Measurements from ENCODE around the gene FTCDNL1.

FTCDNL1 gene

DNA sequence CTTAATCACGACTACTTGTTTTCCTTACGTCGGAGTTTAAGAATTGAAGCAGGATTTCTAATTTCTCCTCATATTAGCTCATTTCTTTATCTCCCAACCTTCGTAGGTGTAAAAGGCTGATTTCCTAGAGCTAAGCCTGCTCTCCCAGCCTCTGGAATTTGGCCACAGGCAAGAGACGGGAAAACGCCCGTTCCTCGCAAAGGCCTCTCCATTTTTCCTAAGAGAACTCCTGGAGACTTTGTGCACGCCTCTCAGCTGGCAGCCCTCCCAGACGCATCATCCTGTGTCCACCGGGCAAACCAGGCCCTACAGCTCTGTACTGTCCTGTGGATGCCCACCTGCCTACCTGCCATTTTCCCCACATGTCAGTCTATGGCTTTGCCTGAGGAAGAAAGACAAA lies 106.3 kb downstream of the FTCDNL1 start:
- H3K4me3 ChIP-seq (ENCODE audit: low read length), result no peak overlapping the region
- TF ChIP-seq, protein P1, sequence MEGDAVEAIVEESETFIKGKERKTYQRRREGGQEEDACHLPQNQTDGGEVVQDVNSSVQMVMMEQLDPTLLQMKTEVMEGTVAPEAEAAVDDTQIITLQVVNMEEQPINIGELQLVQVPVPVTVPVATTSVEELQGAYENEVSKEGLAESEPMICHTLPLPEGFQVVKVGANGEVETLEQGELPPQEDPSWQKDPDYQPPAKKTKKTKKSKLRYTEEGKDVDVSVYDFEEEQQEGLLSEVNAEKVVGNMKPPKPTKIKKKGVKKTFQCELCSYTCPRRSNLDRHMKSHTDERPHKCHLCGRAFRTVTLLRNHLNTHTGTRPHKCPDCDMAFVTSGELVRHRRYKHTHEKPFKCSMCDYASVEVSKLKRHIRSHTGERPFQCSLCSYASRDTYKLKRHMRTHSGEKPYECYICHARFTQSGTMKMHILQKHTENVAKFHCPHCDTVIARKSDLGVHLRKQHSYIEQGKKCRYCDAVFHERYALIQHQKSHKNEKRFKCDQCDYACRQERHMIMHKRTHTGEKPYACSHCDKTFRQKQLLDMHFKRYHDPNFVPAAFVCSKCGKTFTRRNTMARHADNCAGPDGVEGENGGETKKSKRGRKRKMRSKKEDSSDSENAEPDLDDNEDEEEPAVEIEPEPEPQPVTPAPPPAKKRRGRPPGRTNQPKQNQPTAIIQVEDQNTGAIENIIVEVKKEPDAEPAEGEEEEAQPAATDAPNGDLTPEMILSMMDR (conservative IDR thresholded peaks at IDR 0.05; ENCODE audit: low read depth, low read length), result no peak
- DNase-seq (ENCODE audit: low read depth), result no peak

GRCh38 chr2:199744260-199744659 lies 106.7 kb downstream of the FTCDNL1 start:
- H3K4me3 ChIP-seq (ENCODE audit: low read length), result no peak overlapping the region

GRCh38 chr2:199743415-199744120 lies 107.4 kb downstream of the FTCDNL1 start:
- no peak for DNase-seq (ENCODE audit: low read depth)
- no peak overlapping the region for H3K4me3 ChIP-seq (ENCODE audit: low read length)
- TF ChIP-seq, protein P1 (conservative IDR thresholded peaks at IDR 0.05; ENCODE audit: low read depth, low read length), result no peak

More at GRCh38 chr2:199744260-199744659, 106.7 kb downstream of the FTCDNL1 start:
- TF ChIP-seq, protein P1 (conservative IDR thresholded peaks at IDR 0.05; ENCODE audit: low read depth, low read length), result no peak
- no peak for DNase-seq (ENCODE audit: low read depth)

- H3K4me3 ChIP-seq (ENCODE audit: low read length), result no peak overlapping the region
- DNase-seq (ENCODE audit: low read depth), result no peak
- TF ChIP-seq, protein P1 (conservative IDR thresholded peaks at IDR 0.05; ENCODE audit: low read depth, low read length), result no peak
Measured at GRCh38 chr2:199742884-199743283, 108.1 kb downstream of the FTCDNL1 start.

DNA sequence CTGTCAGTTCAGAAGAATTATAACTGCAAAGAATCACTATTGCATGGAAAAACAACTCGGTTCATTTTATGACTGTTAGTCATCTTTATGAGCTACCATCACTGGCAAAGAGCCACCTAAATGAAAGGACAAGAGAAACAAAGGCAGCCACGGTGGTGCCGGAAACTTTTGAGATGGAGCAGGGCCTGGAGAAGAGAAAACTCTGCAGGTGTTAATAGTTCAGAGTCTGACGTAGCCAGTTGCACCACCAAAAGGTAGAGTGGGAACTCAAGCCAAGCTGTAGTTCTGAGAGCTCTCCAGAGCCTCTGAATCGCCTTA lies 110.9 kb downstream of the FTCDNL1 start:
- H3K4me3 ChIP-seq (ENCODE audit: low read length), result no peak overlapping the region
- DNase-seq (ENCODE audit: low read depth), result no peak
- TF ChIP-seq, protein P1 (conservative IDR thresholded peaks at IDR 0.05; ENCODE audit: low read depth, low read length), result no peak

- H3K4me3 ChIP-seq (ENCODE audit: low read length), result no peak overlapping the region
- TF ChIP-seq, protein P1 (conservative IDR thresholded peaks at IDR 0.05; ENCODE audit: low read depth, low read length), result peak; percentile 89
- DNase-seq (ENCODE audit: low read depth), result no peak
Measured at GRCh38 chr2:199739413-199740110, 111.4 kb downstream of the FTCDNL1 start.

Data from retinal pigment epithelial cell (primary cell).